ENCODE measurements around the gene NTN1.

- TF ChIP-seq, protein P1, sequence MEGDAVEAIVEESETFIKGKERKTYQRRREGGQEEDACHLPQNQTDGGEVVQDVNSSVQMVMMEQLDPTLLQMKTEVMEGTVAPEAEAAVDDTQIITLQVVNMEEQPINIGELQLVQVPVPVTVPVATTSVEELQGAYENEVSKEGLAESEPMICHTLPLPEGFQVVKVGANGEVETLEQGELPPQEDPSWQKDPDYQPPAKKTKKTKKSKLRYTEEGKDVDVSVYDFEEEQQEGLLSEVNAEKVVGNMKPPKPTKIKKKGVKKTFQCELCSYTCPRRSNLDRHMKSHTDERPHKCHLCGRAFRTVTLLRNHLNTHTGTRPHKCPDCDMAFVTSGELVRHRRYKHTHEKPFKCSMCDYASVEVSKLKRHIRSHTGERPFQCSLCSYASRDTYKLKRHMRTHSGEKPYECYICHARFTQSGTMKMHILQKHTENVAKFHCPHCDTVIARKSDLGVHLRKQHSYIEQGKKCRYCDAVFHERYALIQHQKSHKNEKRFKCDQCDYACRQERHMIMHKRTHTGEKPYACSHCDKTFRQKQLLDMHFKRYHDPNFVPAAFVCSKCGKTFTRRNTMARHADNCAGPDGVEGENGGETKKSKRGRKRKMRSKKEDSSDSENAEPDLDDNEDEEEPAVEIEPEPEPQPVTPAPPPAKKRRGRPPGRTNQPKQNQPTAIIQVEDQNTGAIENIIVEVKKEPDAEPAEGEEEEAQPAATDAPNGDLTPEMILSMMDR (IDR thresholded peaks at IDR 0.05) = no peak
- TF ChIP-seq POLR2A (IDR thresholded peaks at IDR 0.05) (no peak), EP300 (IDR thresholded peaks at IDR 0.05) (no peak)
Measured at GRCh38 chr17:9232155-9232475, 210.8 kb downstream of the NTN1 start.
